Cardiac fibroblast (primary cell): ENCODE data around the gene SHANK1.

Source experiments
- DNase-seq, 2 donors: peaks; one replicate each; pipeline versions ENCODE4 v3.0.0 to v3.0.0-alpha.2; 2010; ENCODE audit warnings: low read depth in 2 of 2
- H3K4me3 ChIP-seq, 2 donors: replicated peaks in 1 of 2; 1 replicate in 1 of 2; 2 replicates in 1 of 2; pipeline ENCODE4 v1.5.1; 2011; ENCODE audit warnings: low read depth in 2 of 2, low read length in 2 of 2, mild to moderate bottlenecking in 2 of 2, moderate library complexity in 1 of 2
- TF ChIP-seq, protein P1 (sequence below): IDR thresholded peaks from one replicate; pipeline ENCODE4 v1.5.1; 2011; ENCODE audit warnings: low read depth, mild to moderate bottlenecking, low read length, inconsistent platforms

SHANK1 gene

DNA sequence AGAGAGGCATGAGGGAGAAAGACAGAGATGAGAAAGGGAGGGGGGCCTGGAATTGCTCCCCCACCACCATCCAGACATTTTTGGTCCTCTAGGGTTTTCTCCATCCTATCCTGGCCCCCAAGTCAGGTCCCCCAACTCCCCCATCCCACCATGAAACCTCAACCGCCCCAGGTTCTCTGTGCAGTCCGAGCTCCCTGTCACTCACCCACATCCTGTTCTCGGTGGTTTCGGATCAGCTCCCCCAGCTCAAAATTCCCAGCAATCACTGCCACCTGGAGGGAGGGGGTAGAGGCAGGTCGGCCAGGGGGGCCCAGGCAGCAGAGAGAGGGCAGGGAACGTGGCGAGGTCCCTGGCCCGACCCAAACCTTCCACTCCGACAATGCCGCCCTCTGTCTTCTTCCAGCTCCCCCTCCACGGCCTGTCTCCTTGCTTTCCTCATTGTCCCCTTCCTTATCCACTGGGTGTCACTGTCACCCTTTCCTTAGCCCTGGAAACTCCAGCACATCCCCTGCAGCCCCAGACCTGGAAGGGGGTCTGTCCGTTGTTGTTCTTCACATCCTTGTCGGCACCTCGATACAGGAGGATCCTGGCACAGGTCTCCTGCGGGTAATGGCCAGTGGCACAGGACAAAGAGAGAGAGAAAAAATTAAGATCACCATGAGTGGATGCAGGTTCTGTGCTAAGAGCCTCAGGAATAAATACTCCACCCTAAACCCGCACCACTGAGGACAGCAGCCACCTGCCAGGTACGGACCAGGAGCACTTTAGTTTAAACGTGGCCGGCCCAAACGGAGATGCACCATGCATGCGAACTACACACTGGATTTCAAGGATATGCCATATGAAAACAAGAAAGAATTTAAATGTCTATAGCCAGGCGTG, 15.4 kb downstream of the SHANK1 start:
- TF ChIP-seq, protein P1, sequence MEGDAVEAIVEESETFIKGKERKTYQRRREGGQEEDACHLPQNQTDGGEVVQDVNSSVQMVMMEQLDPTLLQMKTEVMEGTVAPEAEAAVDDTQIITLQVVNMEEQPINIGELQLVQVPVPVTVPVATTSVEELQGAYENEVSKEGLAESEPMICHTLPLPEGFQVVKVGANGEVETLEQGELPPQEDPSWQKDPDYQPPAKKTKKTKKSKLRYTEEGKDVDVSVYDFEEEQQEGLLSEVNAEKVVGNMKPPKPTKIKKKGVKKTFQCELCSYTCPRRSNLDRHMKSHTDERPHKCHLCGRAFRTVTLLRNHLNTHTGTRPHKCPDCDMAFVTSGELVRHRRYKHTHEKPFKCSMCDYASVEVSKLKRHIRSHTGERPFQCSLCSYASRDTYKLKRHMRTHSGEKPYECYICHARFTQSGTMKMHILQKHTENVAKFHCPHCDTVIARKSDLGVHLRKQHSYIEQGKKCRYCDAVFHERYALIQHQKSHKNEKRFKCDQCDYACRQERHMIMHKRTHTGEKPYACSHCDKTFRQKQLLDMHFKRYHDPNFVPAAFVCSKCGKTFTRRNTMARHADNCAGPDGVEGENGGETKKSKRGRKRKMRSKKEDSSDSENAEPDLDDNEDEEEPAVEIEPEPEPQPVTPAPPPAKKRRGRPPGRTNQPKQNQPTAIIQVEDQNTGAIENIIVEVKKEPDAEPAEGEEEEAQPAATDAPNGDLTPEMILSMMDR: no peak
- no peak overlapping the region for H3K4me3 ChIP-seq

GRCh38 chr19:50702871-50703829, 16.5 kb downstream of the SHANK1 start:
- no peak overlapping the region for H3K4me3 ChIP-seq
- TF ChIP-seq, protein P1: no peak
- peak; percentile 26 to 38 for DNase-seq

More for the DNA sequence above, 15.4 kb downstream of the SHANK1 start:
- DNase-seq: no peak

GRCh38 chr19:50702158-50702870, 17.3 kb downstream of the SHANK1 start:
- TF ChIP-seq, protein P1: no peak
- no peak overlapping the region for H3K4me3 ChIP-seq
- no peak for DNase-seq

GRCh38 chr19:50701367-50701985, 18.1 kb downstream of the SHANK1 start:
- H3K4me3 ChIP-seq: no peak overlapping the region
- DNase-seq: no peak
- TF ChIP-seq, protein P1: no peak

GRCh38 chr19:50697414-50698124, 22.0 kb downstream of the SHANK1 start:
- no peak for DNase-seq

More at GRCh38 chr19:50697414-50698124, 22.0 kb downstream of the SHANK1 start:
- H3K4me3 ChIP-seq: no peak overlapping the region
- TF ChIP-seq, protein P1: no peak
